Fibroblast of lung (primary cell): Measurements from ENCODE around the gene ENTPD7. TPM values are rescaled to one million over a fixed set of nuclear protein-coding genes. Genes with fewer than 3 reads are reported as not detected.
A peak's percentile ranks its signal among the peaks of the same experiment; 100 is the strongest.

Experiments
- DNase-seq, 2 donors: peaks; one replicate each; pipeline versions ENCODE4 v3.0.0 to v3.0.0-alpha.2; 2010; ENCODE audit warnings: low read depth in 2 of 2
- H2AFZ ChIP-seq: 2 replicates; pipeline ENCODE4 v1.5.1; 2012; ENCODE audit warnings: low read length, control low read depth, inconsistent platforms
- H3K27ac ChIP-seq: 2 replicates; pipeline ENCODE4 v1.5.1; 2011; ENCODE audit warnings: low read length, control low read depth; ENCODE audit not compliant: insufficient read depth
- H3K27me3 ChIP-seq: 2 replicates; pipeline ENCODE4 v1.5.1; 2011; ENCODE audit warnings: mild to moderate bottlenecking, low read length; ENCODE audit not compliant: control insufficient read depth, insufficient read depth
- H3K36me3 ChIP-seq: 2 replicates; pipeline ENCODE4 v1.5.1; 2011; ENCODE audit warnings: low read length; ENCODE audit not compliant: control insufficient read depth, insufficient read depth
- H3K4me1 ChIP-seq: 2 replicates; pipeline ENCODE4 v1.5.1; 2011; ENCODE audit warnings: low read length; ENCODE audit not compliant: control insufficient read depth, insufficient read depth; ENCODE audit errors: extremely low read depth
- H3K4me2 ChIP-seq: 2 replicates; pipeline ENCODE4 v1.5.1; 2011; ENCODE audit warnings: low read length, control low read depth; ENCODE audit not compliant: insufficient read depth; ENCODE audit errors: extremely low read depth
- H3K4me3 ChIP-seq, 4 experiments: fragments of 200-600 bp in 1 of 4; sonication (generic) in 1 of 4; replicated peaks in 1 of 4; 2 replicates each; pipeline ENCODE4 v1.5.1; 2011 to 2016; ENCODE audit warnings: low read length in 4 of 4, low read depth in 3 of 4, mild to moderate bottlenecking in 3 of 4, control low read depth in 2 of 4, inconsistent platforms in 1 of 4, mixed read lengths in 1 of 4; ENCODE audit not compliant: insufficient read depth in 1 of 4; ENCODE audit errors: control extremely low read depth in 1 of 4
- H3K79me2 ChIP-seq: 2 replicates; pipeline ENCODE4 v1.5.1; 2012; ENCODE audit warnings: mild to moderate bottlenecking, low read length, inconsistent platforms; ENCODE audit not compliant: control insufficient read depth, insufficient read depth
- H3K9ac ChIP-seq: 2 replicates; pipeline ENCODE4 v1.5.1; 2011; ENCODE audit warnings: mild to moderate bottlenecking, low read length, control low read depth; ENCODE audit not compliant: insufficient read depth
- H3K9me3 ChIP-seq: 2 replicates; pipeline ENCODE4 v1.5.1; 2012; ENCODE audit warnings: low read depth, low read length; ENCODE audit not compliant: control insufficient read depth, insufficient read depth
- H4K20me1 ChIP-seq: 2 replicates; pipeline ENCODE4 v1.5.1; 2011; ENCODE audit warnings: low read length; ENCODE audit not compliant: control insufficient read depth, insufficient read depth; ENCODE audit errors: extremely low read depth
- CTCF ChIP-seq, 2 donors: IDR thresholded peaks in 1 of 2; conservative IDR thresholded peaks in 1 of 2; 1 replicate in 1 of 2; 2 replicates in 1 of 2; pipeline ENCODE4 v1.5.1; 2011 to 2012; ENCODE audit warnings: low read length in 2 of 2, control low read depth in 1 of 2, inconsistent platforms in 1 of 2, low read depth in 1 of 2, mild to moderate bottlenecking in 1 of 2
- EZH2 ChIP-seq: IDR thresholded peaks from 2 replicates; pipeline ENCODE4 v1.5.1; 2012; ENCODE audit warnings: low read length, control low read depth, mild to moderate bottlenecking; ENCODE audit errors: missing control alignments
- polyA plus RNA-seq, 2 donors: library from polyadenylated mRNA; depleted of rRNA in 1 of 2; stranded (reverse) in 1 of 2; unstranded in 1 of 2; fragments of >200 nt; gene quantifications; 2 replicates each; pipeline ENCODE4 v1.2.1, GENCODE V29; 2011 to 2012; ENCODE audit warnings: missing spikeins in 1 of 2
- total RNA-seq: library from RNA; depleted of rRNA; stranded (reverse); fragments of >200 nt; gene quantifications from 2 replicates; pipeline ENCODE4 v1.2.1, GENCODE V29; 2014

Gene ENTPD7
- total and polyA plus RNA-seq, 2 donors (not counting 1 experiment from before 2014, with no cell fraction given): 17.3 to 28.9 TPM

- H3K4me1 ChIP-seq: no peaks in the 10 kb centered on the region
- H3K9ac ChIP-seq: no peak overlapping the region
- no peak overlapping the region for H3K27ac ChIP-seq
- no peaks in the 10 kb centered on the region for H3K9me3 ChIP-seq
- no peaks in the 10 kb centered on the region for H3K27me3 ChIP-seq
- no peaks in the 10 kb centered on the region for H3K79me2 ChIP-seq
- H3K36me3 ChIP-seq: peaks cover 12% of the 10 kb centered on the region
- TF ChIP-seq CTCF (conservative IDR thresholded peaks at IDR 0.05 in 1 of 2, IDR thresholded peaks at IDR 0.05 in 1 of 2; ENCODE audit: low read depth in 1 of 2, low read length in 2 of 2) (no peak), EZH2 (no peak)
- no peaks in the 10 kb centered on the region for H4K20me1 ChIP-seq
- no peak for DNase-seq
- no peak overlapping the region for H3K4me2 ChIP-seq
- H3K4me3 ChIP-seq: no peak overlapping the region
- no peak overlapping the region for H2AFZ ChIP-seq
These were observed 55.1 kb downstream of the ENTPD7 start for GRCh38 chr10:99714446-99714845.

- Histone ChIP-seq H3K4me1 (no peaks in the 10 kb centered on the region), H3K4me3 (no peak overlapping the region), H3K9ac (no peak overlapping the region), H3K27me3 (no peaks in the 10 kb centered on the region), H3K27ac (no peak overlapping the region), H2AFZ (no peak overlapping the region), H4K20me1 (no peaks in the 10 kb centered on the region), H3K79me2 (no peaks in the 10 kb centered on the region), H3K36me3 (peaks cover 15% of the 10 kb centered on the region), H3K4me2 (no peak overlapping the region), H3K9me3 (no peaks in the 10 kb centered on the region)
- no peak for DNase-seq
- TF ChIP-seq EZH2 (no peak), CTCF (conservative IDR thresholded peaks at IDR 0.05 in 1 of 2, IDR thresholded peaks at IDR 0.05 in 1 of 2; ENCODE audit: low read depth in 1 of 2, low read length in 2 of 2) (no peak)
These were observed 61.1 kb downstream of the ENTPD7 start for GRCh38 chr10:99720387-99720786.

GRCh38 chr10:99730026-99730425 is 70.7 kb downstream of the ENTPD7 start:
- Histone ChIP-seq H3K27me3 (no peaks in the 10 kb centered on the region), H3K79me2 (peaks cover 14% of the 10 kb centered on the region), H3K27ac (no peak overlapping the region), H2AFZ (no peak overlapping the region), H4K20me1 (no peaks in the 10 kb centered on the region), H3K4me3 (no peak overlapping the region), H3K36me3 (peaks cover 7% of the 10 kb centered on the region), H3K9me3 (no peaks in the 10 kb centered on the region), H3K4me1 (peaks cover 5% of the 10 kb centered on the region), H3K4me2 (no peak overlapping the region), H3K9ac (no peak overlapping the region)
- TF ChIP-seq EZH2 (no peak), CTCF (conservative IDR thresholded peaks at IDR 0.05 in 1 of 2, IDR thresholded peaks at IDR 0.05 in 1 of 2; ENCODE audit: low read depth in 1 of 2, low read length in 2 of 2) (no peak)
- peak in 1 of 2 donors; percentile 65 for DNase-seq
